Measurements from ENCODE around the gene SAMD3. TPM values are rescaled to one million over a fixed set of nuclear protein-coding genes. Genes with fewer than 3 reads are reported as not detected.
"Not testable (repeated sequence)": the region's sequence is repeated elsewhere in the genome, so short reads cannot be mapped to it uniquely, and the experiment has no call there.

The SAMD3 gene
- total RNA-seq, 8 experiments from 2014 or later, result 0.05 to 2.6 (median 0.55) TPM

DNA sequence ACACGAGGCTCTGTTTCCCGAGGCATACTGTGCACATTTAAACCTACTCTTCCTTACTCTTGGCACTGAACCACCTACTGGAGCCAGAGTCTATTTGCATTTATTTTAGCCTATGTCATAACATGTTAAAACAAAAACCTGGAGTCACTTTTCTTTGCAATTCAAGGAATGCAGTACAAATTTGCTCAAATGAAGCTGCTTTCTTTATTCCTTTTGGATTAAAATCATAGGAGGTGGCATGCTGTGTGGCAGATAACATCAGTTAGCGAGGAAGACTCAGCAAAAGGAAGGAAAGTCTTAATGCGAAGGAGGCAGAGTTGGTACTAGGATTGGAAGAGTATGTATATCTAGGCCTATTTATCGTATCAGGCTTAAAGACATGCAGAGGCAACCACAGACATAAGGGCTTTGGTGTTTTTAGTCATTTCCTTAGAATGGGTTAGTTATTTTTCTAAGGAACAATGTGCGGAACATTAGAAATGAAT, 92.9 kb downstream of the SAMD3 start:
- no peak overlapping the region for H3K4me3 ChIP-seq
- 39 to 100% (median 91%) methylated on average over 4 to 6 of the region's 6 CpGs for WGBS, 10 experiments
- in situ Hi-C loops (cut with MboI; ENCODE audit: low pct_unique_long_range_greater_than_20kb in 2 of 9, low sequenced_read_pairs in 9 of 9, unreplicated experiment in 9 of 9), result no loop called here
- ATAC-seq (replicated peaks in 6 of 8), result peak in 3 of 8 experiments; percentile 28 to 60 (median 50)
- H3K4me1 ChIP-seq (replicated peaks in 1 of 2), result no peaks in the 10 kb centered on the region
- H3K27ac ChIP-seq, result no peak overlapping the region

DNA sequence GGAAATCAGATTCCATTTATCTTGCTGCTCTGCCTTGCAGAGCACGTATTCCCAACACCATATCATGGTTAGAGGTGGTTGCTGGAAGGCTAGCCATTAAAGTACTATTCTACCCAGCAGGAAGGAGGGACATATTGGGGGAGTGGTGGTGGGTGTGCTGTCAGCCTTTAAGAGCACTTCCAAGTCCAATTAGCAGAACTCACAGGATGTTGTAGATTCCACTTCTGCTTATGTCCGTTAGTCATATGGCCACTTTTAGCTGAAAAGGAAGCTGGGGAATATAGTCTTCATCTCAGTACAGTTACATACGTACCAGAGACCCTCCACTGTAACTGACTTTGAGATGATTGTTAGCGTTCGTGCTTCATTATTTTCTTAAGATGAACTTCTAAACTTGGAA, 94.4 kb downstream of the SAMD3 start:
- no peaks in the 10 kb centered on the region for H3K4me1 ChIP-seq (replicated peaks in 1 of 2)
- no peak overlapping the region for H3K4me3 ChIP-seq
- H3K27ac ChIP-seq, result no peak overlapping the region
- WGBS, 10 experiments, result 75 to 100% (median 93%) methylated on average over 1 to 5 of the region's 5 CpGs; no CpG with 5 or more reads in 1 of the 10 experiments
- ATAC-seq (replicated peaks in 6 of 8), result no peak
- in situ Hi-C loops (cut with MboI; ENCODE audit: low pct_unique_long_range_greater_than_20kb in 2 of 9, low sequenced_read_pairs in 9 of 9, unreplicated experiment in 9 of 9), result no loop called here

DNA sequence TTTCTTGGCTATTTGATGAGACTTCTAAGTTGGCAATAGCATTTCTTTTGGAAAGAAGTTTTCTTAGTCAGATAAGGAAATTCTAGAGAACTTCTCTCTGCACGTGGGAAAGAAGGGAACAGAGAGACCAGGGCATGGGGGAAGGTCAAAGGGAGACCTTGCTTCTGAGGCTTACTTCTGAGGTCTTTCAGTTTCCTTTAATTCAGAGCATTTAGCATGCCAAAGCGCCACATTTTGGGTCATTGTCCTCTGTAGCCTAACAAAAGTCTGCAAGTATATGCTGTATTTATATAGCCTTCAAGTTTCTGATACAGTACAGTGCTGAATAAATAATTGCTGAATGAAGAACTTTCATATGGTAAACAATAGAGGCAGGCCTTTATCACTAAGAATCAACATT, 95.6 kb downstream of the SAMD3 start:
- in situ Hi-C loops (cut with MboI; ENCODE audit: low pct_unique_long_range_greater_than_20kb in 2 of 9, low sequenced_read_pairs in 9 of 9, unreplicated experiment in 9 of 9), result no loop called here
- no peak overlapping the region for H3K27ac ChIP-seq
- ATAC-seq (replicated peaks in 6 of 8), result no peak
- no peak overlapping the region for H3K4me3 ChIP-seq
- no peaks in the 10 kb centered on the region for H3K4me1 ChIP-seq (replicated peaks in 1 of 2)
- 0 to 86% (median 51%) methylated on average over 1 to 2 of the region's 2 CpGs for WGBS, 10 experiments

DNA sequence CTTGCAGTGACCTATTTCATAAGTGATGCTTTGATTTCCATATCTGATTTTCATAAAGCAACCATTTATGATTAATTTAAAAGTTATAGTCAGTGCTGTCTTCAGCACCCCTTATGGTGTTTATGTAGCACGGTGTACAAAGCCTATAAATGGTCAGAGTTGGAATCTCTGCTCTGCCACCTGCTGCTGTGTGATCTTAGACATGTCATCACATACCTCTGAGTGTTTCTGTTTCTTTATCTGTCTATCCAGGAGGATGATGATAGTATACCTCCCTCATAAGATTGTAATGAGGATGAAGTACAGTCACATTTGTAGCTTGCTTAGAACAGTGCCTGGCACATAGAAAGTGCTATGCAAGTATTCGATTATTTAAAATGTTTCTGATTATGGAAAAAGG, 100.5 kb downstream of the SAMD3 start:
- ATAC-seq (replicated peaks in 6 of 8), result no peak
- Histone ChIP-seq H3K4me3 (no peak overlapping the region), H3K27ac (no peak overlapping the region), H3K4me1 (replicated peaks in 1 of 2) (peaks cover 0 to 2% of the 10 kb centered on the region in 2 donors)
- in situ Hi-C loops (cut with MboI; ENCODE audit: low pct_unique_long_range_greater_than_20kb in 2 of 9, low sequenced_read_pairs in 9 of 9, unreplicated experiment in 9 of 9), result no loop called here
- 25 to 100% (median 92%) methylated on average over 1 to 2 of the region's 2 CpGs; no CpG with 5 or more reads in 3 of the 10 experiments for WGBS, 10 experiments

DNA sequence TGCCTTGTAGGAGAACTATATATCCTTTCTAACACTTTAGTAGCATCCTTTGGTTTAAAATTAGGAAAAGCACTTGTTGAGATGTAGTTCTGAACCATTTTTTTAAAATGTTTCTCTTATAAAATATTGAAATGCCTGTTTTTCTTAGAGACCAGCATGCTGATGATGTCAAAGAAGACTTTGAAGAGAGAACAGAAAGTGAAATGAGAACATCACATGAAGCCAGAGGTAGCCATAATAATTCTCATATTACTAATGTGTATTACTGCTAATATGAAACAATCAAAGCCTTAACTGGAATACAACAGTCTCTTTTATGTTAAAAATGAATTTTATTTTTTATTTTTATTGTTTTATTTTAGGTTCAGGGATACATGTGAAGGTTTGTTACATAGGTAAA, 102.0 kb downstream of the SAMD3 start:
- H3K4me1 ChIP-seq (replicated peaks in 1 of 2), result peaks cover 0 to 2% of the 10 kb centered on the region in 2 donors
- H3K27ac ChIP-seq, result no peak overlapping the region
- ATAC-seq (replicated peaks in 6 of 8), result no peak
- H3K4me3 ChIP-seq, result no peak overlapping the region
- in situ Hi-C loops (cut with MboI; ENCODE audit: low pct_unique_long_range_greater_than_20kb in 2 of 9, low sequenced_read_pairs in 9 of 9, unreplicated experiment in 9 of 9), result no loop called here

DNA sequence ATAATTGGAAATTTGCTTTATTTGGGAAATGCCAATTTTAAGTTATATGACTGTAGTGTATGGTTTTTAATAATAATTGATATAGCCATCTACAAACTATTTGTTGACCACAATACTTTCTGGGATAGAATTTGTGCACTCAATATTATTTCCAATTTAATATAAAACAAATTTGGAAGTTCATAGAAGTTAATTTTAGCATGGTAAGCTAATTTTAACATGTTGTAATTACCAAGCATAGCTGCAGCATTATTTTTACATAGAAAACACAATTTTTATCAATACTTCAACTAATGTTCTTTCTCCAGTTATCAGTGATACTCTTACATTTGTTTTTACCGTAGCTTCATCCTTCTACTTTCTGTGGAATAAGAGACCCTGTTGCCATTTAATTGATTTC, 103.5 kb downstream of the SAMD3 start:
- Histone ChIP-seq H3K27ac (no peak overlapping the region), H3K4me3 (no peak overlapping the region), H3K4me1 (replicated peaks in 1 of 2) (peaks cover 0 to 2% of the 10 kb centered on the region in 2 donors)
- WGBS, 10 experiments, result 71 to 100% (median 100%) methylated on average over 1 of the region's 1 CpG; no CpG with 5 or more reads in 3 of the 10 experiments
- in situ Hi-C loops (cut with MboI; ENCODE audit: low pct_unique_long_range_greater_than_20kb in 2 of 9, low sequenced_read_pairs in 9 of 9, unreplicated experiment in 9 of 9), result no loop called here
- no peak for ATAC-seq (replicated peaks in 6 of 8)

DNA sequence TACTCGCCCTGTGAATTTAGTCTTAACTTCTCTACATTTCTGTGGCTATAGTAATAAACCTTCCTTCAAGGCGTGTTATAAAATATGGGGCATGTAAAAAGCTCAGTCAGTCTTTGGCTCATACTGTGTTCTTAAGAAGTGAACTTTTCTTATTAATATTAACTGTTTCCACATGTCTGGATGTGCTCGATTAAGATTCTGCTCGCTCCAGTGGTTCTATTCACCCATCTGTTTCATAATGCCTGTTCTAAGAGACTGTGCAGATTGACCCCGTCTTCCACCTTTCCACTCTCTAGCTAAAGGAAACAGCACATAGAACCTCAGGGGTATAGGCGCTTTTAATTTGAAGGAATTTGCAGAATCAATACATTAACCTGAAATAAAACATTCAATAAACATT, 104.5 kb downstream of the SAMD3 start:
- no peak overlapping the region for H3K4me3 ChIP-seq
- in situ Hi-C loops (cut with MboI; ENCODE audit: low pct_unique_long_range_greater_than_20kb in 2 of 9, low sequenced_read_pairs in 9 of 9, unreplicated experiment in 9 of 9), result no loop called here

DNA sequence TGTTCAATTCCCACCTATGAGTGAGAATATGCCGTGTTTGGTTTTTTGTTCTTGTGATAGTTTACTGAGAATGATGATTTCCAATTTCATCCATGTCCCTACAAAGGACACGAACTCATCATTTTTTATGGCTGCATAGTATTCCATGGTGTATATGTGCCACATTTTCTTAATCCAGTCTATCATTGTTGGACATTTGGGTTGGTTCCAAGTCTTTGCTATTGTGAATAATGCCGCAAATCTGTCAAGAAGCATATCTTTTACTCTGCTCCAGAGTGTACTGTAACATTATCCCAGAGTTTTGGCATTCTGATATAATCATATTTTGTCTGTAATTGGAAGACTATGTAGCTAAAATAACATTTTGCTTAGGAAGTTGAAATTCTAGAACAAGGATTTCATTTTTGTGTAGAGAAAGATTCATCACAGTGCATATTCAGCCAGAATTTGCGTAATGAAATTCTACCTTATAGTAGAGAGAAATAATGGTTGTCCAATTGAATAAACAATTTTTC, 105.5 kb downstream of the SAMD3 start:
- in situ Hi-C loops (cut with MboI; ENCODE audit: low pct_unique_long_range_greater_than_20kb in 2 of 9, low sequenced_read_pairs in 9 of 9, unreplicated experiment in 9 of 9); H3K27ac ChIP-seq; ATAC-seq (replicated peaks in 6 of 8); H3K4me1 ChIP-seq (replicated peaks in 1 of 2); H3K4me3 ChIP-seq: not testable (repeated sequence)
- WGBS, 10 experiments, result 100% methylated on average over 1 to 2 of the region's 4 CpGs; no CpG with 5 or more reads in 5 of the 10 experiments

More for the DNA sequence above, 104.5 kb downstream of the SAMD3 start:
- no peak for ATAC-seq (replicated peaks in 6 of 8)
- no peak overlapping the region for H3K27ac ChIP-seq
- H3K4me1 ChIP-seq (replicated peaks in 1 of 2), result peaks cover 0 to 2% of the 10 kb centered on the region in 2 donors
- WGBS, 10 experiments, result 38 to 100% (median 57%) methylated on average over 1 to 6 of the region's 6 CpGs

DNA sequence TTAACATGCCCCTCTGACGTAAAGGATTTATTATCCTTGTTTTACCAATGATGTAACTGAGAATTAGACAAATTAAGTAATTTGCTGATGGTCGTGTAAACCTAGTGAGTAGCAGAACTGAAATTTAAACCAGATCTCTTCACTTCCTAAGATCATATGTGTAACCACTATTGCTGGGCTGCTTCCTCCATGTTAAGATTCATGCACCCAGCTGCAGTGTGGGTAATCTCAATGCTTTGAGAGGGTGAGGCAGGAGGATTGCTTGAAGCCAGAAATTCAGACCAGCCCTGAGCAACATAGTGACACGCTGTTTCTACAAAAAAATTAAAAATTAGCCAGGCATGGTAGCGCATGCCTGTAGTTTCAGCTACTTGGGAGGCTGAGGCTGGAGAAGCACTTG, 106.5 kb downstream of the SAMD3 start:
- 60 to 100% (median 96%) methylated on average over 2 to 4 of the region's 4 CpGs; no CpG with 5 or more reads in 2 of the 10 experiments for WGBS, 10 experiments
- in situ Hi-C loops (cut with MboI; ENCODE audit: low pct_unique_long_range_greater_than_20kb in 2 of 9, low sequenced_read_pairs in 9 of 9, unreplicated experiment in 9 of 9), result no loop called here
- Histone ChIP-seq H3K4me3 (no peak overlapping the region), H3K27ac (no peak overlapping the region), H3K4me1 (replicated peaks in 1 of 2) (peaks cover 0 to 2% of the 10 kb centered on the region in 2 donors)
- no peak for ATAC-seq (replicated peaks in 6 of 8)

DNA sequence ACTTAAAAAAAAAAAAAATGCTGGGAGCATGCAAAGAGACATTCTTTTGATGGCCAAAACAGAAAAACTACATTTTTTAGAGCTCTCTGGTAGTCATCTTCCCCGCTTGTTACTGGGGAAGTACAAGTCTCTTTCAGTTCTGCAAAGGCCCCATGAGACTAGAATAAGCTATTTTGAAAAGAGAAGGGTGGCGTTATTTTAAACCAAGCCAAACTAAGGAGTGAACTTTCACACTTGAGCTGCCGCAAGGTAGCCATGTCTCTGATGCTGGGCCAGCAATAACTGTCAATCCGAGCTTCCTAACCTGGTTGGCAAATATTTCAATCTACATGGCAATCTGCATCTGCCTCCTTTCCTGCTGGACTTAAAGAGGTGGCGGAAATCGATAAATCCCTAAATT, 107.7 kb downstream of the SAMD3 start:
- in situ Hi-C loops (cut with MboI; ENCODE audit: low pct_unique_long_range_greater_than_20kb in 2 of 9, low sequenced_read_pairs in 9 of 9, unreplicated experiment in 9 of 9), result no loop called here
- no peak for ATAC-seq (replicated peaks in 6 of 8)
- H3K4me3 ChIP-seq, result no peak overlapping the region
- H3K27ac ChIP-seq, result no peak overlapping the region
- peaks cover 0 to 2% of the 10 kb centered on the region in 2 donors for H3K4me1 ChIP-seq (replicated peaks in 1 of 2)
- 93 to 100% (median 95%) methylated on average over 2 to 6 of the region's 6 CpGs; no CpG with 5 or more reads in 1 of the 10 experiments for WGBS, 10 experiments

DNA sequence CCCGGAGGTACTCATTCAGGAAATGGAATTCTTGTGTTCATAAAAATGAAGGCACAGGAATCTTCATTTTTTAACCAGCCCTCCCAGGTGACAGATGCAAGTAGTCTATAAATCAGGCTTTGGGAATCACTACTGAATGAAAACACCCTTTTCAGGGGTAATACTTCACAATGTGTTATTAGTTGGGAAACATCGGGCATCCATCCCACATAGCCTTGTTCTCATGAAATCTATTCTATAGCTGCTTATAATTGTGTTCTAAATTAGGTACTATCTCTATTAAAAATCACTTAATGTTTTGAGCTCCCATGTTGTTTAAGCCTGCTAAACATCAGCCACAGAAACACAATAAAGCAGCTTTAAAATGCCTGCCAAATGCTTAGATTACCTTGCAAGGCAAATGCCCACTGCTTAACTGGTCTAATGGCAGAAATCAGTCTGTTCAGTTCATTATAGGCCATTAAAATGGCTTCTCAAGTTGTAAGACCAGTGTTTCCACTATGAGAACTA, 109.5 kb downstream of the SAMD3 start:
- Histone ChIP-seq H3K4me3 (no peak overlapping the region), H3K27ac (no peak overlapping the region), H3K4me1 (replicated peaks in 1 of 2) (no peaks in the 10 kb centered on the region)
- ATAC-seq (replicated peaks in 6 of 8), result no peak
- in situ Hi-C loops (cut with MboI; ENCODE audit: low pct_unique_long_range_greater_than_20kb in 2 of 9, low sequenced_read_pairs in 9 of 9, unreplicated experiment in 9 of 9), result no loop called here
- WGBS, 10 experiments, result 15 to 100% (median 83%) methylated on average over 1 to 2 of the region's 2 CpGs; no CpG with 5 or more reads in 2 of the 10 experiments

DNA sequence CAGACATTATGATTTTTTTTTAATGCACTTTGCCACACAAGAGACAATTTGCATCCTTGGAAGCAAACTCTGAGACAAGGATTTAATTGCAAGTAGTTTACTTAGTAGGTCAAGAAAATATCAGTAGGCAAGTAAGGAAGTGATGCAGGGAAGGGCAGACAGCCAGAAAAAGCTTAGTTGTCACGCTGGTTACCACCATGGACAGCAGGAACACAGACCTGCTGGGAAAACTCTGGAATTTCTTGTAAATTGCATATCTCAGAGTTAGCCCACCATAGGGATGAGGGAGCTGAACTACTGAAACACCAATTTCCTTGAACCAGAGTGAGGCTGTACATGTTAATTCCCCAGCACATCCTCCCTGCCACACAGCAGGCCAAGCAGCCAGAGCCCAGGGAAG, 111.7 kb downstream of the SAMD3 start:
- Histone ChIP-seq H3K27ac (no peak overlapping the region), H3K4me1 (replicated peaks in 1 of 2) (no peaks in the 10 kb centered on the region), H3K4me3 (no peak overlapping the region)
- in situ Hi-C loops (cut with MboI; ENCODE audit: low pct_unique_long_range_greater_than_20kb in 2 of 9, low sequenced_read_pairs in 9 of 9, unreplicated experiment in 9 of 9), result no loop called here
- 80 to 100% (median 100%) methylated on average over 1 of the region's 1 CpG; no CpG with 5 or more reads in 2 of the 10 experiments for whole genome bisulfite sequencing, 10 experiments
- ATAC-seq (replicated peaks in 6 of 8), result no peak

DNA sequence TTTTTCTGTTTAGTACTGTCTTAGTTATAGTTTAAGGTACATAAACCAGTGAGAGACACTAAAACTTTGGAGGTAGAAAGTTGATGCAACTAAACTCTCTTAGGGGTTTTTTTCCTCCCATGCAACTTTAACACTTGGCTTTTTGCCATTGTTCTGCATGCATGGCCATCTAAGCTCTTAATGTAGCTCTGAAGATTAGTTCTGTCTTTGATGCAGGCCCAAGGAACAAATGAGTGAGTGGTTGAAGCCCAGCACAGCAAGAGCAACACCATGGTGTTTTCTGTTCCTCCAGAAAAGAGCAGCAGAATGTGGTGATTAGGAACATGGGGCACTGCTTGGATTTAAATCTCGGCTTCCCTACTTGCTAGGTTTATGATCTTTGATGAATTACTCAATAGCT, 115.0 kb downstream of the SAMD3 start:
- WGBS, 10 experiments, result 40 to 100% (median 100%) methylated on average over 1 of the region's 1 CpG; no CpG with 5 or more reads in 2 of the 10 experiments
- in situ Hi-C loops (cut with MboI; ENCODE audit: low pct_unique_long_range_greater_than_20kb in 2 of 9, low sequenced_read_pairs in 9 of 9, unreplicated experiment in 9 of 9), result no loop called here
- no peak for ATAC-seq (replicated peaks in 6 of 8)
- Histone ChIP-seq H3K4me3 (no peak overlapping the region), H3K27ac (no peak overlapping the region), H3K4me1 (replicated peaks in 1 of 2) (no peaks in the 10 kb centered on the region)

Data from motor neuron (in vitro differentiated cells).